ENCODE results near the gene ZNF202.
"Not testable (repeated sequence)": the region's sequence is repeated elsewhere in the genome, so short reads cannot be mapped to it uniquely, and the experiment has no call there.

The ZNF202 gene

DNA sequence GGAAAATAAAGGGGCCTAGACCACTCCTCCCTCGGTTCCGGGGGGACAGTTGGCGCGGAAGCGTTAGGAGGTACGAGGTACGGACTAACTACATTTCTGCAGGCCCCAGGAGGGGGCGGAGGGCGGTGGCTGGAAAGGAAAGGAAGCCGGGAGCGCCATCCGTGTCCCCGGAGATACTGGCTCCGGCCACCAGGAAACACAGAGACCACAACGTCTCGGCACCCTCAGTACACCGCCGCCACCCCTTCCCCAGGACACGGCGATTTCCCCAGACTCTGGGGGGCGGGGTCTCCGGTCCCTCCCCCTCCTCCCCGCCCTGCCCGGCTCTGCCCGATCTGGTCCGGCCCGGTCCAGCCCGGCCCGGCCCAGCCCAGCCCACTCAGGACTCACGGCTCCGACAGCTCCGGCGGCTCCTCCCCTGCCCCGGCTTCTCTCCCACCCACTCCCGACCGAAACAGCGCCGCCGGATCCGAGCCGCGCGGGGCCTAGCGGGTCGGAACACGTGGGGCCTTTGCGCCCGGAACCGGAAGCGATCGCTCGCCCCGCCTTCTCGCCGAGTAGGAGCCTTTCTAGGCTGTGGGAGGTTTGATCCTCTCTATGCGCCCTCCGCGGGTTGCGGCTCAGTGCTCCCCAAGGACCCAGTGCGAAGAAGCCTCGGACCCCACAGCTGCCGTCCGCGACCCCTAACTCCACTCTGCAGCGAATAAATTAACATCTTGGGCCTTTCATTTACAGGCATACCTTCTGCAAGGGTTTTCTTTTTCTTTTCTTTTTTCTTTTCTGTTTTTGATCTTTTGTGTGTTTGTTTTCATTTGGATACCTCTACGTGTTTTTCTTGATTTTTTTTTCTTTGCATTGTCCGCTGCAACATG lies at the start of gene ZNF202:
Gene ZNF202, minus strand, starts transcription at position 502 of the 872 bp plus-strand sequence. CDS start 10,772 bp downstream, outside the sequence.
- peak; percentile 83 to 85 (median 84) for DNase-seq (ENCODE audit: low read depth in 3 of 3)

DNA sequence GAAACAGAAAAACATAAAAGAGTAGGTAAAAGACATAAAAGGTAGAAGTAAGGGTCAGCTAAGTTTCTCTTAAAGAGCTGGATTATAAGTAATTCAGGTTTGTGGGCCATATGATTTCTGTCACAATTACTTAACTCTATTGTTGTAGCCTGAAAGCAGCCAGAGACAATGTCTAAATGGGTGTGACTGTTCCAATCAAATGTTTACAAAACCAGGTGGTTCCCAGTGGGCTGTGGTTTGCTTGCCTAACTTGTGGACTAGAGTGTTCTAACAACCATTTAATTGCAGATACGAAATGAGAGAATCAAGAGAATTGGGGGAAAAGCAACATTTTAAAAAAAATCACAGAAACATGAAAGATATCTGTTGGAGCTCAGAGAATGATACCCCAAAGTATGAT lies 42.1 kb upstream of the ZNF202 start:
- no peak for DNase-seq (ENCODE audit: low read depth in 3 of 3)

DNA sequence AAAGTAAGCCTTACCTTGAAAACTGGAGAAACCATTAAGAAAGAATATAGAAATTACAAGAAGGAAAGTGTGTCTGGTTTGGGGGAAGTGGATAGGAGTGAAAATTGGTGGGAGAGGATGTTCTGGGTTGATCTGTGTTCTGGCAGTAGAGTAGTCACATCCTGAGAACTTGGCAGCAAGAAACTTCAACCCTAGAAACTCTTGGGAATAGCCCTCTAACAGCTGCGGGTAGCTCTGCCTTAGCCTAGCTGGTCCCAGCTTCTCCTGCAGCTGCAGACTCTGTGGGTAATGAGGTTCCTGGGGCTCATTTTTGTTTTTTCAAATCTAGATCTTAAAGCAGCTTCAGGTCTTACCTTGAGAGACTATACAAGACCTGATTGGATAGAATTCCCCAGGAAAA lies 37.1 kb upstream of the ZNF202 start:
- DNase-seq (ENCODE audit: low read depth in 3 of 3) = no peak

DNA sequence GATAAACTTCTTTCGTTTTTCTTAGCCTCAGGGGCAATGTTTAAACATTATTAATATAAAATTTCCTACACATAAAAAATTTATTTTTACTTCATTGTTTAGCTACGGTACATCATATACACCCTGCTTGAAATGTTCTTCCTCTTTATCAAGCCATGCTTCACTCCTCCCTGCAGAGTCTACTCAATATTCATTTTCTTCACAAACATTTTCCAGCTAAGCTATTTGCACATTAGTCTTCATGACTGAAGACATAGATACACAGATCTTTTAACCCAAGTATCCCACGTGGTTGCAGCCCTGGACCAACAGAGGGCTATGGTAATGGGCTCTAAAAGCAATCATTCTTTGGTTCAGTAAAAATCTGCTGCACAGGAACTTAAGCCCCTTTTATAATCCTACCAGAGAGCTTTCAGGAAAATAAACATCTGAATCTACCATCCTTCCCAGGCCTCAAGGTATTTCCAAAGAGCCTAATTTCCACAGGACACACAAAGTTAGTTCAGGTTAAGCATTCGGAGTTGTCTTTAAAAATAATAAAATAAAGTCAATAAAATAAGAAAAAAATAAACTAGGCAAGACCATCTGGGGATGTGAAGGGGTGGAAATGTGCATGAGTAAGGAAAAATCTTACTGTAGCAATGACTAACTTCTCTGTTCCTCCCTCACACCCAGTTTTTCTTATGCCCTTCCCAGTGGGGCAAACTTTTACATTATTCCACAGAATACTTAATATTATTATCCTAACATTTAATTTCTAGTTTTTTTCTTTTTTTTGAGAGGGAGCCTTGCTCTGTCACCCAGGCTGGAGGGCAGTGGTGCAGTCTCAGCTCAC lies 34.5 kb upstream of the ZNF202 start:
- DNase-seq (ENCODE audit: low read depth in 3 of 3) = no peak

DNA sequence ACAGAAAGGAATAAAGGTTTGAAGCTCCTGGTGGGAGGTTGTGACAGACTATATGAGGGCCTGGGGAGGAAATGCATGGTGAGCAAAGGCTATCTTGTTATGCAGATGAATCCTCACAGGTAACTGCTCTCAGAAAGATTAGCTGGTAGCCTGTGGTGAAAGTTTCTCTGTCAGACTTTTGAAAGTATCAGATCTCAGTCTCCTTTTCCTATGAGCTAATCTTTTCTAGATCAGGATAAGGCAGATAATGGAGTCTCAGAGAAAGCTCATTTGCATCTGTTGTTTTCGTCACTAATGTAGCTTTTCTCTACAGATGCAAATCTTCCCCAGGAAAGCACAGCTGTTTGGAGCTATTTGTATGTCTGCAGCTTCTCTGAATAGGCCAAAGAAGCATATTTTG lies 33.8 kb upstream of the ZNF202 start:
- DNase-seq (ENCODE audit: low read depth in 3 of 3) = no peak

DNA sequence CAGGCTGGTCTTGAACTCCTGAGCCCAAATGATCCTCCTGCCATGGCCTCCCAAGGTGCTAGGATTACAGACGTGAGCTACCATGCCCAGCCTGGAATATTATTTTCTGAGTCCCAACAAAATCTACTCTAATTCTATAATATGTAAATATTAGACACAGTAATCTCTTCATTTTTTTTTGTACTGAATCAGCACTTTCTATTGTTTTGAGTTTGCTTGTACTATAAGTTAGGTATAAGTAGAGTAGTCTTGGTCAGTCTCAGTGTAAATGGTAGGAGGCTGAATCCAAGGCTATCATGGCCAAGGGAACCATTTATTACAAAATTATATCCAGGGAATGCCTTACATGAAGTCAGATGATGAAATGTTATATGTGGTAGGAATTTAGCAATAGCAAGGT lies 32.5 kb upstream of the ZNF202 start:
- DNase-seq (ENCODE audit: low read depth in 3 of 3) = no peak

DNA sequence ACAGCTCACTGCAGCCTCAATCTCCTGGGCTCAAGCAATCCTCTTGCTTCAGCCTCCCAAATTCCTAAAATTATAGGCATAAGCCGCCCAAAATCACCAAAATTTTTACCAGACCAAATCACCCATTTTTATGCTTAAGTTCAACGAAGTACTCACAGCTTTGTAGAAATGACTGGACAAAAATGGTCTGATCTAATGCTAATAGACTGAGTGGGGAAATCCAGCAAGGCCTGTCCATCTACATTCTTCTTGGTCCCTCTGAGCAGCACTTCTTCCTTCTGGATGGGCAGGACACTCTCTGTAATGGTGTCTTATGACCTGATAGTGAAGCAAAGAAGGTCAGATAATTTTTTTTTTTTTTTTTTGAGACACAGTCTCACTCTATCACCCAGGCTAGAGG lies 31.6 kb upstream of the ZNF202 start:
- no peak for DNase-seq (ENCODE audit: low read depth in 3 of 3)

DNA sequence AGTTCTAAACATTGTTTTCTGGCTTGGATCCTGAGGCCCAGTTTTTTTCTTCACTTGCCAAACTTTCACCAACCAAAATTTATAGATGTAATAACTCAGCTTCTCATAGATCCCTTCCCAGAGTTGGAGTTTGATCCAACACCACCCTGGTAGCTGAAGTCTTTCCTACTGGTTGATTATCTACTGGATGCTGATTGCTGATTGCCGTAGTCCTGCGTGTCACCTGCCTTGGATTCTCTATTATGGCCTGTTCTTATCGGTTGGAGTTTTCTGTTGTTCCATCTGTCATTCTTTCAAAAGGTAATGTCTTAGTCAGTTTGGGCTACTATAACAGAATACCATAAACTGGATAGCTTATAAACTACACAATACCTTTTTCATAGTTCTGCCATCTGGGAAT lies 30.2 kb upstream of the ZNF202 start:
- DNase-seq (ENCODE audit: low read depth in 3 of 3) = no peak

DNA sequence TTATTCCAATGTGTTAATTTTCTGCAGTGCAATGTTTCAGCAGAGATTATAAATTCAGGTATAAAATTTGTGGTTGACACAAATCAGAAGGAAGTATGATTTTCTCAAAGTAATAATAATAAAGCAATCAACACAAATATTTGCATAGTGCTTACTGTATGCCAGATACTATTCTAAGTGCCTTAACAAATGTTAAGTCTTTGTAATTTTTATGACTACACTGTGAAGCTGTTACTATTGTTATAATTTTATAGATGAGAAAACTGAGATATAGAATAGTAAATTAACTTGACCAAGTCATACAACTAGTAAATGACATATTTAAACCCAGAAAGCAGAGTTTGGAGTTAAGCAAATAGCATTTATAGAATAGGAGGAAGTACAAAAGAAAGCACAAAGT lies 29.3 kb upstream of the ZNF202 start:
- no peak for DNase-seq (ENCODE audit: low read depth in 3 of 3)

DNA sequence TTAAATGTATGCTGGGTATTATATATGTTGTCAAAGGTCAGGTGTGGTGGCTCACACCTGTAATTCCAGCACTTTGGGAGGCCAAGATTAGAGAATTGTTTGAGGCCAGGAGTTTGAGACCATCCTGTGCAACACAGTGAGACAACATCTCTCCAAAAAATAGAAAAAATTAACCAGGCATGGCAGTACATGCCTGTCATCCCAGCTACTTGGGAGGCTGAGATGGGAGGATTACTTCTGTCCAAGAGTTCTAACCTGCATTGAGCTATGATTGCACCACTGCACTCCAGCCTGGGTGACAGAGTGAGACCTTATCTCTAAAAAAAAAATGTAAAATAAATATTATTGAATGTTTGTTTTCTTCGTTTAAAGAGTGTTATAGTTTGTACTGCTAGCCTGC lies 24.1 kb upstream of the ZNF202 start:
- DNase-seq (ENCODE audit: low read depth in 3 of 3) = no peak

DNA sequence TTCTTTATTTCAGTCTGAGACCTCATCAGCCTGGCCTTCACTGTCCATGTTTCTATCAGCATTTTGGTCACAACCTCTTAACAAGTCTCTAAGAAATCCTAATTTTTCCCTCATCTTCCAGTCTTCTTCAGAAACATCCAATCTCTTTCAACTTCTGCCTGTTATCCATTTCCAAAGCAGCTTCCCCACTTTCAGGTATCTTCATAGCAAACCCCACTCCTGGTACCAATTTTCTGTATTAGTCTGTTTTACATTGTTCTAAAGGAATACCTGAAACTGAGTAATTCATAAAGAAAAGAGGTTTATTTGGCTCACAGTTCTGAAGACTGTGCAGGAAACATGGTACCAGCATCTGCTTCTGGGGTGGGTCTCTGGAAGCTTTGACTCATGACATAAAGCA lies 21.0 kb upstream of the ZNF202 start:
- no peak for DNase-seq (ENCODE audit: low read depth in 3 of 3)

DNA sequence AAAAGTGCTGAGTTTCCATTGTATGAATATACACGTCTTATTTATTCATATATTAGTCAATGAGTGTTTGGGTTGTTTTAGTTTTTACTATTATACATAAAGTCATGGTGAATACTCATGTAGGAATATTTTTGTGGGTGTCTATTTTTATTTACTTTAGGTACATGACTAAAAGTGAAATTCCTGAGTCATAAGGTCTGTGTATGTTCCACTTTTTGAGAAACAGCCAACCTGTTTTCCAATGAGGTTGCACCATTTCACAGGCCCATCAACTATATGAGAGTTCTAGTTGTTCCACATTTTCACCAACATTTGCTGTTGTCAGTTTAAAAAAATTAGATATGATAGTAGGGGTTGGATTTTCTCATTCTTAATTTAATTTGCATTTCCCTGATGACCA lies 19.4 kb upstream of the ZNF202 start:
- DNase-seq (ENCODE audit: low read depth in 3 of 3) = no peak

DNA sequence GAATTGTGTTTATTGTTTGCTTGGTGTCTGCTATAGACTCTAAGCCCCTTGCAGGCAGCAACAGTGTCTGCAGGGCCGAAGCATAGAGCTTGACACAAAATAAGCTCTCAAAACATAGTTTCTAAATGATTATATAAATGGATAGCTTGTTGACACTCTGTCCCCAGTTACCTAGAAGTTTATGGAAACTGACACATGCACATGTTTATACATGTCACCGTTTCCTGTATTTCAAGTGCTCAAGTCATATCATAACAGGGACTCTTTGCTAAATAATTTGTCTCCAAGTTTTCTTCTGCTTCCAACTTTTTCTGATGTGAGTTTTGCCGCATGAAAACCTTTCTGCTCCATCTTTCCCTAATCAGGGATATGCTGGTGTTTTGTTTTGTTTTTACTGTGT lies 16.5 kb upstream of the ZNF202 start:
- DNase-seq (ENCODE audit: low read depth in 3 of 3) = no peak

DNA sequence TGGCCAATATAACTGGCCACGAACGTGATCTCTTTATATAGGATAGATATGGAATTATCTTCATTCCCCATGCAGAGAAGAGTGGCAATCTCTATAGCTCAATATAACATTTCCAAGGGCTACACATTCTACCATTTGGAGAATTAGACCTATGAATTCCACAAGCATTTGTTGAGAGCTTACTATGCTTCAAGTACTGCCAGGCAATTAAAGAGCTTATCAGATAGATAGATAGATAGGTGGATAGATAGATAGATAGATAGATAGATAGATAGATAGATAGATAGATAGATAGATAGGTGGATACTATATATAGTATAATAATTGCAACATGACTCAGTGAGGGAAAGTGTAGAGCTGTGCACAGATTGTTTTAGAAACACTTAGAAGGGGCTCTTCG lies 14.4 kb upstream of the ZNF202 start:
- DNase-seq (ENCODE audit: low read depth in 3 of 3) = no peak

DNA sequence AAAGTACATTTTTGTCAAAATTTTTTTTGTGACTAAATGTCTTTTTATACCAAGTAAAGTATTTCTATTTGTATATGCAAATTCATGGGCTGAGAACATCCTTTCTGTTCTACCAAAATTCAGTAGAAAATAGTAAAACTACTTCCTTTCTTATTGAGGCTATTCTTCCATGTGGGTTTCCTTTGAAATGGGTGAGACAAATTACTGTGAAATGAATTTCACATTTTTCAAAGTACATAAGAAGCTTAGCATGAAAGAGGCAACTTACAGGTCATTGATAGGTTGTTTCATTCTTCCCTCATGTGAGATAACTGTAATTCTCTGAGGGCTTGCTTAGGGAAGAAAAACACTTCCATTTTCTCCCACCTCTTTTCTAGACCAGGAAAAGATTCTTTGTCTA lies 13.9 kb upstream of the ZNF202 start:
- DNase-seq (ENCODE audit: low read depth in 3 of 3) = no peak

DNA sequence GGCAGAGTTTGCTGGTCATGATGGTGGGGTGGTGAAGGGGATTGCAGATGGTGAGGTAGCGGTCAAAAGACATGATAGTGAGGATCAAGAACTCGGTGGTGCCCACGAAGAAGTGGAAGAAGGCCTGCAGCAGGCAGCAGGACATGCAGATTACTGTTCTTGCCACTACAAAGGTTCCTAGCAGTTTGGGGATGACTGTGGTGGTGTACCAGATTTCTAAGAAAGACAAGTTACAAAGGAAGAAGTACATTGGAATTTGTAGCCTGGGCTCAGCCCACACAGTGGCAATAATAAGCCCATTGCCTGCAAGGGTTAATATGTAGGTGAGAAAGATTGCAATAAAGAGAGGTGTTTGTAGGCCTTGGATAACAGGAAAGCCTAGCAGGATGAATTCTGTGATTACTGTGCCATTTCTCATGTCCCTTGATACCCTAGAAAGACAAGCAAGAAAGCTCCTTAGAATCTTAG lies 12.7 kb upstream of the ZNF202 start, which contains the start of gene OR6X1:
Gene OR6X1, minus strand, starts transcription at position 418 of the 468 bp plus-strand sequence. Its CDS starts 0 bp downstream, at position 418.
- DNase-seq (ENCODE audit: low read depth in 3 of 3) = no peak

DNA sequence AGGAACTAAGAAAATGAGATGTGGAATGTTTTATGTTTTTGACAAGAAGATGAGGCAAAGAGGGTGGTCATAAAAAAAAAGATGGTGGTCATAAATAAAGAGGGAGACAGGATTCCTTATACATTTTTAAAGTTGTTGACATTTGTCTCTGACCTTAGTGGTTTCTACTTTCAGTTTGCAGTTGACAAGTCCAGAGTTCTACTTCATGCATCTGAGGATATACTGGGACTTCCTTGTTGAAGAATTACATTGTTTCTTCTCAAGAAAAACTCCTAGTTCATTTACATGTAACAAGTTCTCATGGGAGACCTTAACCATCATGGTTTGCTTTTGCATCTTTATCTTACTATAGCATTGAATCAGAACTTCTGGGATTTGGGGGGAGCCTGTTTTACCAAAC lies 11.7 kb upstream of the ZNF202 start:
- no peak for DNase-seq (ENCODE audit: low read depth in 3 of 3)

DNA sequence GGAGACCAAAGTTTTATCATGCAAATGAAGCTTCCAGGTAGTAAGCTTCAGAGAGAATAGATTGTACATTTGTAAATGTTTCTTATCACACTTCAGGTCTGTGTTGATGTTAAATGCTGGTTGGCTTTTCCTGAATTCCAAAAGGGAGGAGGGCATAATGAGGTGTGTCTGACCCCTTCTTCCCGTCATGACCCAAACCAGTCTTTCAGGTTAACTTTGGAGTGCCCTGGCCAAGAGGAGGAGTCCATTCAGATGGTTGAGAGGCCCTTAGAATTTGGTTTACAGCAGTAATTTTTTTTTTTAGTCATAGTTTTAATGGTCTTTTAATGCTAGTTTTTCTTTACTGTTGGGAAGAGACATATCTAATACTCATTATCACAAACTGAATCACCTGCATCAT lies 10.3 kb upstream of the ZNF202 start:
- no peak for DNase-seq (ENCODE audit: low read depth in 3 of 3)

DNA sequence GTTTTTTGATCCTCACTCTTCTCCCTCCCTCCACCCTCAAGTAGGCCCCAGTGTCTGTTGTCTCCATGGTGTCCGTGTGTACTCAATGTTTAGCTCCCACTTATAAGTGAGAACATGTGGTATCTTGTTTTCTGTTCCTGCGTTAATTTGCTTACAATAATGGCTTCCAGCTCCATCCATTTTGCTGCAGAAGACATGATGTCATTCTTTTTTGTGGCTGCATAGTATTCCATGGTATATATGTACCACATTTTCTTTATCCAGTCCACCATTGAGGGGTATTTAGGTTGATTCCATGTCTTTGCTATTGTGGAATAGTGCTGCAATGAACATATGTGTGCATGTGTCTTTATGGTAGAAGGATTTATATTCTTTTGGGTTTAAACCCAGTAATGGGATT lies 6.9 kb upstream of the ZNF202 start:
- DNase-seq (ENCODE audit: low read depth in 3 of 3) = not testable (repeated sequence)

DNA sequence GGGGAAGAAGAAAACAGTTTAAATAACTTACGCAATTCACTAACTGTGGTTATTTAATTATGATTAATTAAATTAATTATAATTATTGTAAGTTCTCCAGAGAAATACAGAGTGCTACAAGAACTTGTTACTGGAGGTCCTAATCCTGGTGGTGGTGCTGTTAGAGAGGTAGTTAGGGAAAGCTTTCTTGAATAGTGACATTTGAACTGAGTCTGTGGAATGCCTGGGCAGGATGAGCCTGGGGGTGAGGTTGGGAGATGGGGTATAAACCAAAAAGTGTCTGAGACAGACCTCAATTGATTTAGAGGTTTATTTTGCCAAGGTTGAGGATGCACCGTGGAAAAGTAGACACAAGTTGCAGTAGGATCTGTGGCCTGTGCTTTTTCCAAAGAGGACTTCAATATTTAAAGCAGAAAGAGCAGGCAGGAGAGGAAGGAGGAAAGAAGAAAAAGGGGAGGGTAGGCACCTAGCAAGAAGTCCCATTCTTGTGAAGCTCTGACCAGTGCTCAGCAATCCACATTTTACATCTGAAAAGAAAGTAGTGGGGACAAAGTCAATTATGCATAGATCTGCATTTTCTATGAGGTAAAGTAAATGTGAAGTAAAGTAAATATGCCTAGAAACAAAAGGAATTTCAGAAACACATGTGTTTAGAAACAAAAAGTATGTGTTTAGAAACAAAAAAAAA lies 4.4 kb upstream of the ZNF202 start:
- DNase-seq (ENCODE audit: low read depth in 3 of 3) = no peak

DNA sequence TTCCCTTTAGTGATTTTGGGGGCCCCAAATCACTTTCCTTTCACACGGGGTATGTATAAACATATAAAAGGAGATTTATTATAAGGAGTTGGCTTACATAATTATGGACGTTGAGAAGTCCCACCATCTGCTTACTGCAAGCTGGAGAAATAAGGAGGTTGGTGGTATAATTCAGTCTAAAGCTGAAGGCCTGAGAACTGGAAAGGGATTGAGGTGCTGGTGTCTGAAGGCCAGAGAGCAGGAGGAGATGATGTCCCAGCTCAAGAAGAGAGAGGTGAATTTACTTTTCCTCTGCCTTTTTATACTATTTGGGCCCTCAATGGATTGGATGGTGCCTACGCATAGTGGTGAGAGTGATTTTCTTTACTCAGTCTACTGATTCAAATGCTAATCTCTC lies 1.3 kb upstream of the ZNF202 start:
- DNase-seq (ENCODE audit: low read depth in 3 of 3) = no peak

DNA sequence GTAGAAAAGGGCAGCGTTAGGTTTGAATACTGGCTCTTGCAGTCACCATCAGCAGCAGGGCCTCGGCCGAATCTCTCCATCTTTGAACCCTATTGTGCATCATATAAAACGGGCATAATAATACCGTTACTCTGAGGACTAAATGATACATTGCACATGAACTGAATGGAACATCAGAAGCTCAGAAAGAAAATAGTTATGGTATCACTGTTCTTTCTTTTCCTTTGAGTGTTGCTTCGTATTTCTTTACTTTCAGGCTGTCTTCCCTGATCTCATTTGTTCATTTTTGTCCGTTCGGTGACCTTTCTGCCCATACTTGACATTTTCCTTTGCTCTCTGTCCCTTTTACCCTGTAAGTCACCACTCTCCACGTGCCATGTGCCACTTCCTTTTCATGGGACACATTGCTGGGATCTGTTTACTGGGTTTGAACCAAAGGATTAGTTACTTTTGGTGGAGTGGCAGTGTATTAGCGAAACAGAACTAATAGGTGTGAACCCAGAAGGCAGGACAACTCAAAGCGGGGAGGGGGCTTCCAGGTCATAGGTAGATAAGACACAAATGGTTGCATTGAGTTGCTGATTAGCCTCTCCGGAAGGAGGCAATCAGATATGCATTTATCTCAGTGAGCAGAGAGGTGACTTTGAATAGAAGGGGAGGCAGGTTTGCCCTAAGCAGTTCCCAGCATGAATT lies 717 bp upstream of the ZNF202 start:
- no peak for DNase-seq (ENCODE audit: low read depth in 3 of 3)

Data from stimulated activated CD4-positive, alpha-beta T cell treated with anti-CD3 and anti-CD28 coated beads, TNF-alpha, amount 100 ng/mL, for 4 hours (primary cell).